ENCODE data around the gene TP53TG3. TPM values are rescaled to one million over a fixed set of nuclear protein-coding genes. Genes with fewer than 3 reads are reported as not detected.
"Not testable (repeated sequence)": the region's sequence is repeated elsewhere in the genome, so short reads cannot be mapped to it uniquely, and the experiment has no call there.

Gene TP53TG3
- not detected in 2 replicates for total RNA-seq

GRCh38 chr16:32676065-32676464, at the start of gene TP53TG3:
Gene TP53TG3, minus strand, starts transcription at chr16:32676165. Its CDS starts 68 bp downstream, at chr16:32676097.
- DNase-seq (ENCODE audit: low read depth in 2 of 2): not testable (repeated sequence)

GRCh38 chr16:32650876-32651275, 25.1 kb downstream of the TP53TG3 start:
- DNase-seq (ENCODE audit: low read depth in 2 of 2): not testable (repeated sequence)

- not testable (repeated sequence) for DNase-seq (ENCODE audit: low read depth in 2 of 2)
Measured at GRCh38 chr16:32647562-32647961, 28.4 kb downstream of the TP53TG3 start.

GRCh38 chr16:32646780-32647179, 29.2 kb downstream of the TP53TG3 start:
- DNase-seq (ENCODE audit: low read depth in 2 of 2): not testable (repeated sequence)

GRCh38 chr16:32646177-32646576, 29.8 kb downstream of the TP53TG3 start:
- DNase-seq (ENCODE audit: low read depth in 2 of 2): not testable (repeated sequence)

- DNase-seq (ENCODE audit: low read depth in 2 of 2): not testable (repeated sequence)
Measured at GRCh38 chr16:32645278-32645908, 30.6 kb downstream of the TP53TG3 start.

GRCh38 chr16:32644715-32645114, 31.2 kb downstream of the TP53TG3 start:
- not testable (repeated sequence) for DNase-seq (ENCODE audit: low read depth in 2 of 2)

GRCh38 chr16:32637614-32638013, 38.4 kb downstream of the TP53TG3 start:
- DNase-seq (ENCODE audit: low read depth in 2 of 2): not testable (repeated sequence)

GRCh38 chr16:32632096-32632495, 43.9 kb downstream of the TP53TG3 start:
- not testable (repeated sequence) for DNase-seq (ENCODE audit: low read depth in 2 of 2)
